Activated CD8-positive, alpha-beta memory T cell treated with anti-CD3 and anti-CD28 coated beads, Interleukin-2, amount 50 U/mL, for 4 hours (primary cell): ENCODE data around the gene DNMT1.
A peak's percentile ranks its signal among the peaks of the same experiment; 100 is the strongest.
"Not testable (repeated sequence)": the region's sequence is repeated elsewhere in the genome, so short reads cannot be mapped to it uniquely, and the experiment has no call there.

Source experiments
- DNase-seq: peaks from one replicate; pipeline ENCODE4 v3.0.0-alpha.2; 2020

DNMT1 gene

GRCh38 chr19:10194500-10195198, at the start of gene DNMT1:
DNMT1 (minus strand) TSS chr19:10194953; CDS start chr19:10194899, 54 bp downstream.
- DNase-seq, result peak; percentile 95

DNA sequence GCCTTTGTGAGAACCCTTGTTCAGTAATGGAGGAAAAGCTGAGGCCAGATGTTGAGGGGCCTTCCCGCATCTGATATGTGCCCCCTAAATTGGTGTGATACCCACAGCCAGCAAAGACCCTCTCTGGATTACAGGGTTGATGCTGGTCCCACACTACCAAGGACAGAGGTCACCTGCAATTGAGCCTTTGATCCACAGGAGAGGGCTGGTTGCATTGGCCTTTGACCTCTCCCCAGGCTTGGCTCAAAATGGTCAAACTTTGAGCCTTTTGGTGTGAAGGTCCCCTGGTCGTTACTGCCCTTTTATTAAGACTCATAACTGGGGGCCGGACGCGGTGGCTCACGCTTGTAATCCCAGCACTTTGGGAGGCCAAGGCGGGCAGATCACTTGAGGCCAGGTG, 48.9 kb upstream of the DNMT1 start:
- no peak for DNase-seq

DNA sequence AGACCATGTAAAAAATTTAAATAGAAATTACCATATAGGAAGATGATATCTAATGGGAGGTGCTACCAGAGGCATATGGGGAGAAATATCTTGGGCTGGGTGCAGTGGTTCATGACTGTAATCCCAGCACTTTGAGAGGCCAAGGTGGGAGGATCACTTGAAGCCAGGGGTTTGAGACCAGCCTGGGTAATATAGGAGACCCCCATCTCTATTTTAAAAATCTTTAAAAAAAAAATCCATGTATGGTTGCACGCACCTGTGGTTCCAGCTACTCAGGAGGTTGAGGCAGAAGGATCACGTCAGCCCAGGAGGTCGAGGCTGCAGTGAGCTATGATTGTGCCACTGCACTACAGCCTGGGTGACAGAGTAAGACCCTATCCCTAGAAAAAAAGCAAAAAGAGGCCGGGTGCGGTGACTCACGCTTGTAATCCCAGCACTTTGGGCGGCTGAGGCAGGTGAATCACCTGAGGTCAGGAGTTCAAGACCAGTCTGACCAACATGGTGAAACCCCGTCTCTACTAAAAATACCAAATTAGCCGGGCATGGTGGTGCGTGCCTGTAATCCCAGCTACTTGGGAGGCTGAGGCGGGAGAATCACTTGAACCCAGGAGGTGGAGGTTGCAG, 47.2 kb upstream of the DNMT1 start:
- not testable (repeated sequence) for DNase-seq

DNA sequence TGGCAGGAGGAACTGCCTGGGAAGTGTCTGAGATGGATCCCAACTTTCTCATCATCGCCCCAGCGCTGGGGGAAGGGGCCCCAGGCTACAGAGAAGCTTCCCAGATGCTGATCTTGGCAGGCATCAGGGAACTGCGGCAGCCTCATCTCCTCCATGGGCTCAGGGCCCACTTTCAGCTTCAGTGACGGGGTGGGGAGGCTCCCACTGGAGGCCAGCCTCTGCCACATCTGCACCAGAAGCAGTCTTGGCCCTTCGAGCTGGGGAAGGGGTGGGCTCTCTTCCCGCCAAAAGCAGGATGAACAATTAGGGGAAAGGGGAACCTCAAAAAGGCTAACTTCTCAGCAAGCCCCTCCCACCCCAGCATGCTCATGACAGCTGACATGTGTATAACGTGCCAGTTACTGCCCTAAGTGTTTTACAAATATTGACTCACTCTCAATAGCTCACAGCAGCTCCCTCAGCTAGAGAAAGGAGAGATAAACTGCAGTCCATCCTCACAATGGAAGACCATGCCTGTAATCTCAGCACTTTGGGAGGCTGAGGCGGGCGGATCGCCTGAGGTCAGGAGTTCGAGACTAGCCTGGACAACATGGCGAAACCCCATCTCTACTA, 43.5 kb upstream of the DNMT1 start:
- no peak for DNase-seq

- no peak for DNase-seq
Measured at GRCh38 chr19:10237702-10238101, 42.9 kb upstream of the DNMT1 start.

DNA sequence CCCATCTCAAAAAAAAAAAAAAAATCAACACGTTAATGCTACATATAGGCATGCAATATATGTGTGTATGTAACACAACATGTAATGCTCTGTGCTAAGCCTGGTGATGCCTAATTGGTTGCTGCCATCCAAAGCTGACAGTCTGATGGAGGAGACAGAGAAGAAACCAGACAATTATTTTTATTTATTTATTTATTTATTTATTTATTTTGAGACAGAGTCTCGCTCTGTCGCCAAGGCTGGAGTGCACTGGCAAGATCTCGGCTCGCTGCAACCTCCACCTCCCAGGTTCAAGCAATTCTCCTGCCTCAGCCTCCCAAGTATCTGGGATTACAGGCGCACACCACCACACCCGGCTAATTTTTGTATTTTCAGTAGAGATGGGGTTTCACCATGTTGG, 40.7 kb upstream of the DNMT1 start:
- not testable (repeated sequence) for DNase-seq

- no peak for DNase-seq
Measured at GRCh38 chr19:10235003-10235402, 40.2 kb upstream of the DNMT1 start.

DNA sequence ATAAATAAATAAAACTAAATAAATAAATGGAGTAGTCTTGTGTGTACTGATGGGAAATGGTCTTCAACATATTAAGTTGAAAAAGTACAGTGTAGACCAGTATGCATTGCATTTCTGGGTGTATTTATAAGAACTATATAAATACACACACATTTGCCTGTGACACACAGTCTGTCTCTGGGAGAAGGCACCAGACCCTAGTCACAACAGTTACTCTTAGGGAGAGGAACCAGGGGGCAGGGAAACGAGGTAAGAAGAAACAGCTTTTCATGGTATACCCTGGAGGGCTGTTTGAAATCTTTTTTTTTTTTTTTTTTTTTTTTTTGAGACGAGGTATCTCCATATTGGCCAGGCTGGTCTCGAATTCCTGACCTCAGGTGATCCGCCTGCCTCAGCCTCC, 39.2 kb upstream of the DNMT1 start:
- no peak for DNase-seq

- DNase-seq, result no peak
Measured at GRCh38 chr19:10231612-10232228, 37.0 kb upstream of the DNMT1 start.

- peak; percentile 65 for DNase-seq
Measured at GRCh38 chr19:10230861-10231611, 36.3 kb upstream of the DNMT1 start, which contains the start of gene S1PR2. S1PR2 (minus strand) TSS chr19:10231331; CDS start chr19:10224905, 6,426 bp downstream.

- DNase-seq, result peak; percentile 82
Measured at GRCh38 chr19:10230173-10230860, 35.6 kb upstream of the DNMT1 start.

- peak; percentile 39 for DNase-seq
Measured at GRCh38 chr19:10228920-10229319, 34.2 kb upstream of the DNMT1 start.

- no peak for DNase-seq
Measured at GRCh38 chr19:10228393-10228792, 33.6 kb upstream of the DNMT1 start.

- no peak for DNase-seq
Measured at GRCh38 chr19:10227026-10227971, 32.5 kb upstream of the DNMT1 start.

DNA sequence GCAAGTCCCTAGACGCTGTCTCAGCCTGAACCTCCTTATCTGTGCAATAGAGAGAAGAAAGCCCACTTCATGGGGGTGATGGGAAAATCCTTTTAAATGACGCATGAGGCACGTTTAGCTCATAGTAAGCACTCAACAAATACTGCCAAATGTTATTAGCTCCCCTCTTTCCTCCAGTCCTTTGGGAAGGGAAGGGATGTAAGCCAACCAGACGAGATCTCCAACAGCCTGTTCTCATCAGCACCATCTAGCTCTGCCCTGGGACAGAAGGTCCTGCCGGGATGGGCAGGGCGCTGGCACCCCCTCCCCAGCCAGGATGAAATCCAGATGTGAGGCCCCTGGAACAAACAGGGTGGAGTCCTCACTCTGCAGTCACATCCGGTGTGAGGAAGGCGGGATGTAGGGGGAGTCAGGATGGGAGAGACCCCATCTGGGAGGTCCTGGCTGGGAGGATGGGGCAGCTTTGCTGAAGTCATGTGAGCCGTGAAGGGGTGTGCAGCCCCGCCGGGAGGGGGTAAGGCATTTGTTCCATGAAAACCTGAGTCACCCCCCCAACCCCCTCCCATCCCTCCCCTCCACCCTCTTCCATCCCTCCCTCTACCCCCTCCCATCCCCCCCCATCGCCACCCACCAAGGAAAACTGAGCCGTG, 31.7 kb upstream of the DNMT1 start:
- DNase-seq, result no peak

GRCh38 chr19:10226021-10226375, 31.2 kb upstream of the DNMT1 start:
- DNase-seq, result no peak

DNA sequence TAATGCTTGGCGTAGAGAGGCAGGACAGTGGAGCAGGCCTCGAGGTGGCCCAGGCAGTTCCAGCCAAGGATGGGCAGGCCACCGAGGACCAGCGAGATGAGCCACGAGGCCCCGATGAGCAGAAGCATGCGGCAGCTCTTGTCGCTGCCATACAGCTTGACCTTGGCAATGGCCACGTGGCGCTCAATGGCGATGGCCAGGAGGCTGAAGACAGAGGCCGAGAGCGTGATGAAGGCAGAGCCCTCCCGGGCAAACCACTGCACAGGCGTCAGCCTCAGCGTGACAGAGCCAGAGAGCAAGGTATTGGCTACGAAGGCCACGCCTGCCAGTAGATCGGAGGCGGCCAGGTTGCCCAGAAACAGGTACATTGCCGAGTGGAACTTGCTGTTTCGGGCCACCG, 29.6 kb upstream of the DNMT1 start:
- no peak for DNase-seq

DNA sequence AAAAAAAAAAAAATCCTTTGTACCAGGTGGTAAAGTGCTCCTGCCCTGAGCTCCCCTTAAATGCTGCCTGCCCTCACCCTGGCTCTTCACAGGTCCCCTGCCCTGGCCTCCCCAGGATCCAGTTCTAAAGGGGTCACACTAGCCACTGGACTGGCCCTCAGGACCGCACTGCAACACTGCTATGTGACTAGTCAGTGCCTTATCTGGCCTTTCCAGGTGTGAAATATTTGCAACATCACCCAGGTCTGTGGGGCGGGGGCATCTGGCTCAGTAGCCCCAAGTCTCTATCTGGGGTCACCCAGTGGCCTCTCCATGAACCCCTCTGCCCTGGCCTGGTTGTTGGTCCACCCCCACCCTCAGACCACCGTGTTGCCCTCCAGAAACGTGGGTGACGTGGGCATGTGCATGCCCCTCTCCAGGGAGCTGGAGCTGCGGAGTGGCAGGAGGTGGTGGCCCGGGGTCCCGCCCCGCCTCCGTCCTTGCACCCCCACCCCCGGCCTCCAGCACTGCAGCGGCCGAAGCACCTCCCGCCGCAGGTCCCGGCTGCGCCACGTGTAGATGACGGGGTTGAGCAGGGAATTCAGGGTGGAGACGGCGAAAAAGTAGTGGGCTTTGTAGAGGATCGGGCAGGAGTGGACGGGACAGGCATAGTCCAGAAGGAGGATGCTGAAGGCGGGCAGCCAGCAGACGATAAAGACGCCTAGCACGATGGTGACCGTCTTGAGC, 28.9 kb upstream of the DNMT1 start:
- no peak for DNase-seq

- DNase-seq, result no peak
Measured at GRCh38 chr19:10222201-10222890, 27.6 kb upstream of the DNMT1 start.
